Neural cell (in vitro differentiated cells): ENCODE data around the gene BCO2. TPM values are rescaled to one million over a fixed set of nuclear protein-coding genes. Genes with fewer than 3 reads are reported as not detected.
A peak's percentile ranks its signal among the peaks of the same experiment; 100 is the strongest.

Experiments
- H2AFZ ChIP-seq: fragments of 200-600, 300-800 bp; sonication (generic), shearing (Covaris generic); 2 replicates; pipeline ENCODE4 v1.6.0; 2014; ENCODE audit warnings: low read depth, mild to moderate bottlenecking, antibody characterized with exemption, low read length, moderate library complexity
- H3F3A ChIP-seq: fragments of 200-600 bp; shearing (Covaris generic); 2 replicates; pipeline ENCODE4 v1.6.1; 2016; ENCODE audit warnings: mild to moderate bottlenecking, moderate library complexity, mixed read lengths, antibody characterized with exemption, low read length; ENCODE audit not compliant: insufficient read depth, poor library complexity, severe bottlenecking
- H3K27ac ChIP-seq: fragments of 200-600, 300-800 bp; sonication (generic), shearing (Covaris generic); 2 replicates; pipeline ENCODE4 v1.5.1; 2014; ENCODE audit warnings: mild to moderate bottlenecking, low read length, moderate library complexity
- H3K27me3 ChIP-seq: fragments of 300-800, 200-600 bp; sonication (generic), shearing (Covaris generic); 2 replicates; pipeline ENCODE4 v1.6.0; 2014; ENCODE audit warnings: mild to moderate bottlenecking, low read depth, low read length, moderate library complexity; ENCODE audit not compliant: insufficient read depth
- H3K36me3 ChIP-seq: fragments of 300-800, 200-600 bp; sonication (generic), shearing (Covaris generic); 2 replicates; pipeline ENCODE4 v1.5.1; 2014; ENCODE audit warnings: mild to moderate bottlenecking, antibody characterized with exemption, low read length, moderate library complexity; ENCODE audit not compliant: insufficient read depth
- H3K4me2 ChIP-seq: fragments of 300-800, 200-600 bp; sonication (generic), shearing (Covaris generic); 2 replicates; pipeline ENCODE4 v1.6.0; 2014; ENCODE audit warnings: mild to moderate bottlenecking, low read length
- H3K4me3 ChIP-seq: fragments of 300-800, 200-600 bp; sonication (generic), shearing (Covaris generic); 2 replicates; pipeline ENCODE4 v1.5.1; 2014; ENCODE audit warnings: mild to moderate bottlenecking, low read length, moderate library complexity
- H3K79me2 ChIP-seq: fragments of 200-600 bp; shearing (Covaris generic); replicated peaks from 2 replicates; pipeline ENCODE4 v1.6.0; 2014; ENCODE audit warnings: mild to moderate bottlenecking, low read length, moderate library complexity; ENCODE audit not compliant: insufficient read depth
- H3K9ac ChIP-seq: fragments of 300-800, 200-600 bp; sonication (generic), shearing (Covaris generic); 2 replicates; pipeline ENCODE4 v1.6.1; 2016; ENCODE audit warnings: mild to moderate bottlenecking, low read length, mixed read lengths
- H3K9me2 ChIP-seq: fragments of 200-600 bp; shearing (Covaris generic); 2 replicates; pipeline ENCODE4 v1.6.1; 2016; ENCODE audit warnings: mild to moderate bottlenecking, low read length, mixed read lengths; ENCODE audit not compliant: insufficient read depth
- H3K9me3 ChIP-seq: fragments of 200-600, 300-800 bp; sonication (generic), shearing (Covaris generic); 2 replicates; pipeline ENCODE4 v1.6.1; 2016; ENCODE audit warnings: mild to moderate bottlenecking, mixed run types, low read length, moderate library complexity, mixed read lengths
- H4K20me1 ChIP-seq: fragments of 200-600 bp; shearing (Covaris generic); 2 replicates; pipeline ENCODE4 v1.6.1; 2016; ENCODE audit warnings: mild to moderate bottlenecking, mixed run types; ENCODE audit not compliant: insufficient read depth
- EP300 ChIP-seq: fragments of 450-650 bp; conservative IDR thresholded peaks from 2 replicates; pipeline ENCODE4 v1.6.1; 2014; ENCODE audit warnings: antibody characterized with exemption, mild to moderate bottlenecking, moderate library complexity; ENCODE audit not compliant: poor library complexity, severe bottlenecking
- EZH2 ChIP-seq: fragments of 200-600, 300-800 bp; shearing (Covaris generic), sonication (generic); IDR thresholded peaks from 2 replicates; pipeline ENCODE4 v1.6.1; 2014; ENCODE audit warnings: antibody characterized with exemption, low read length, borderline replicate concordance, mild to moderate bottlenecking; ENCODE audit not compliant: insufficient read depth, poor library complexity, severe bottlenecking
- MXI1 ChIP-seq: fragments of 450-650 bp; conservative IDR thresholded peaks from 2 replicates; pipeline ENCODE4 v1.6.1; 2014; ENCODE audit warnings: antibody characterized with exemption, mild to moderate bottlenecking; ENCODE audit not compliant: poor library complexity, severe bottlenecking
- POLR2AphosphoS5 ChIP-seq: IDR thresholded peaks from 2 replicates; pipeline ENCODE4 v1.6.1; 2012
- RAD21 ChIP-seq: fragments of 450-650 bp; conservative IDR thresholded peaks from 2 replicates; pipeline ENCODE4 v1.6.1; 2014; ENCODE audit warnings: antibody characterized with exemption, mild to moderate bottlenecking, moderate library complexity
- SMC3 ChIP-seq: fragments of 450-650 bp; conservative IDR thresholded peaks from 2 replicates; pipeline ENCODE4 v1.6.1; 2014; ENCODE audit warnings: antibody characterized with exemption, mild to moderate bottlenecking, moderate library complexity; ENCODE audit not compliant: poor library complexity
- TAF1 ChIP-seq: IDR thresholded peaks from 2 replicates; pipeline ENCODE4 v1.6.1; 2012; ENCODE audit warnings: low read depth
- polyA plus RNA-seq: library from polyadenylated mRNA; depleted of rRNA; stranded (reverse); fragments of >200 nt; gene quantifications from 2 replicates; pipeline ENCODE4 v1.2.3, GENCODE V29; 2014
- TF ChIP-seq, protein P1 (sequence below): fragments of 450-650 bp; IDR thresholded peaks from 2 replicates; pipeline ENCODE4 v1.5.1; 2014; ENCODE audit warnings: antibody characterized with exemption, mild to moderate bottlenecking, moderate library complexity; ENCODE audit not compliant: poor library complexity, severe bottlenecking
- TF ChIP-seq, protein P2 (sequence below): IDR thresholded peaks from 2 replicates; pipeline ENCODE4 v1.6.1; 2012; ENCODE audit warnings: borderline replicate concordance

Gene BCO2
- polyA plus RNA-seq, 1 donor from 2014 or later: 7.4 TPM

DNA sequence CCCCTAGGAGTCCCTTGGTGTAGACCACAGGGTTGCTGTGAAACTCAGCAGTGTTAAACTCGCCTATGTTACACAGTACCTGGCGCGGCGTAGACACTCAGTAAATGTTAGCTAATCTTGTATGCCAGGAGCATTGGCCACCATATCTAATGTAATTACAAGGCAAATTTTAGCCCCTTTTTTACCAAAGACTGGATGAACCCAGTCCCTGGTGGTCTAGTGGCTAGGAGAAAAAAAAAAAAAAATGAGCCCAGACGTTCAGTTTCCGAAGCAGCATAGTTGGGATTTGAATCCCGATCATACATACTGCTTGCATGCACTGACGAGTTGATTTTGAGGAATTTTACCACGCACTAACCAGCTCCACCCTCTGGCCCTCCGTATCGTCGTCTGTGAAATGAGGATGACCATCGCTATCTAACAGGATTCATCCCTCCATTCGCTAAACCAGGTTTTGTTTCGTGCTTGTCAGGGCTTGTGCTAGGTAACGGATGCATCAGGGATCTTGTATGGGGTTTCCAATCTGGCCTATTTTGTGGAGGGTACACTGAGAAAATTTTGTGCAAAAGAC lies 51.6 kb downstream of the BCO2 start:
- H3K27me3 ChIP-seq: no peaks in the 10 kb centered on the region
- peak overlapping the region; percentile 88 for H3K4me3 ChIP-seq
- H3K36me3 ChIP-seq: no peaks in the 10 kb centered on the region
- H3F3A ChIP-seq: no peaks in the 10 kb centered on the region
- peaks cover 27% of the 10 kb centered on the region for H3K79me2 ChIP-seq
- H3K9me2 ChIP-seq: no peaks in the 10 kb centered on the region
- peak overlapping the region; percentile 89 for H3K9ac ChIP-seq
- H4K20me1 ChIP-seq: no peaks in the 10 kb centered on the region
- peak overlapping the region; percentile 74 for H3K4me2 ChIP-seq
- peak overlapping the region; percentile 91 for H3K27ac ChIP-seq
- H2AFZ ChIP-seq: peak overlapping the region; percentile 89
- TF ChIP-seq EZH2 (no peak), RAD21 (peak; percentile 3)
- TF ChIP-seq, protein P1, sequence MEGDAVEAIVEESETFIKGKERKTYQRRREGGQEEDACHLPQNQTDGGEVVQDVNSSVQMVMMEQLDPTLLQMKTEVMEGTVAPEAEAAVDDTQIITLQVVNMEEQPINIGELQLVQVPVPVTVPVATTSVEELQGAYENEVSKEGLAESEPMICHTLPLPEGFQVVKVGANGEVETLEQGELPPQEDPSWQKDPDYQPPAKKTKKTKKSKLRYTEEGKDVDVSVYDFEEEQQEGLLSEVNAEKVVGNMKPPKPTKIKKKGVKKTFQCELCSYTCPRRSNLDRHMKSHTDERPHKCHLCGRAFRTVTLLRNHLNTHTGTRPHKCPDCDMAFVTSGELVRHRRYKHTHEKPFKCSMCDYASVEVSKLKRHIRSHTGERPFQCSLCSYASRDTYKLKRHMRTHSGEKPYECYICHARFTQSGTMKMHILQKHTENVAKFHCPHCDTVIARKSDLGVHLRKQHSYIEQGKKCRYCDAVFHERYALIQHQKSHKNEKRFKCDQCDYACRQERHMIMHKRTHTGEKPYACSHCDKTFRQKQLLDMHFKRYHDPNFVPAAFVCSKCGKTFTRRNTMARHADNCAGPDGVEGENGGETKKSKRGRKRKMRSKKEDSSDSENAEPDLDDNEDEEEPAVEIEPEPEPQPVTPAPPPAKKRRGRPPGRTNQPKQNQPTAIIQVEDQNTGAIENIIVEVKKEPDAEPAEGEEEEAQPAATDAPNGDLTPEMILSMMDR: peak; percentile 16
- no peaks in the 10 kb centered on the region for H3K9me3 ChIP-seq

DNA sequence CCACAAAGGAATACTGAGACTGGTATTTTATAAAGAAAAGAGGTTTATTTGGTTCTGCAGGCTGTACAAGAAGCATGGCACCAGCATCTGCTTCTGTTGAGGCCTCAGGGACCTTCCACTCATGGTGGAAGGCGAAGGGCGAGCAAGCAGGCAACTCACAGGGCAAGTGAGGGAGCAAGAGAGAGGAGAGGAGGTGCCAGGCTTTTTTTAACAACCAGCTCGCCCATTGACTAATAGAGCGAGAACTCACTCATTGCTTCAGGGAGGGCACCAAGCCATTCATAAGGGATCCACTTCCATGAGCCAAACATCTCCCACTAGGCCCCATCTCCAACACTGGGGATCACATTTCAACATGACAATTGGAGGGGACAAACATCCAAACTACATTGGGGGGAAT lies 52.2 kb downstream of the BCO2 start:
- Histone ChIP-seq H3F3A (no peaks in the 10 kb centered on the region), H3K9me2 (no peaks in the 10 kb centered on the region), H3K9me3 (no peaks in the 10 kb centered on the region), H2AFZ (no peak overlapping the region), H3K27me3 (no peaks in the 10 kb centered on the region), H3K4me2 (peak overlapping the region; percentile 74), H3K79me2 (peaks cover 27% of the 10 kb centered on the region), H3K9ac (peak overlapping the region; percentile 89), H3K4me3 (peak overlapping the region; percentile 88), H3K36me3 (no peaks in the 10 kb centered on the region), H3K27ac (peak overlapping the region; percentile 91), H4K20me1 (no peaks in the 10 kb centered on the region)
- no peak for TF ChIP-seq SMC3
- no peak for TF ChIP-seq MXI1
- TF ChIP-seq RAD21: no peak
- TF ChIP-seq, protein P1: no peak
- TF ChIP-seq EZH2: no peak
- TF ChIP-seq POLR2AphosphoS5: no peak
- no peak for TF ChIP-seq EP300
- TF ChIP-seq, protein P2, sequence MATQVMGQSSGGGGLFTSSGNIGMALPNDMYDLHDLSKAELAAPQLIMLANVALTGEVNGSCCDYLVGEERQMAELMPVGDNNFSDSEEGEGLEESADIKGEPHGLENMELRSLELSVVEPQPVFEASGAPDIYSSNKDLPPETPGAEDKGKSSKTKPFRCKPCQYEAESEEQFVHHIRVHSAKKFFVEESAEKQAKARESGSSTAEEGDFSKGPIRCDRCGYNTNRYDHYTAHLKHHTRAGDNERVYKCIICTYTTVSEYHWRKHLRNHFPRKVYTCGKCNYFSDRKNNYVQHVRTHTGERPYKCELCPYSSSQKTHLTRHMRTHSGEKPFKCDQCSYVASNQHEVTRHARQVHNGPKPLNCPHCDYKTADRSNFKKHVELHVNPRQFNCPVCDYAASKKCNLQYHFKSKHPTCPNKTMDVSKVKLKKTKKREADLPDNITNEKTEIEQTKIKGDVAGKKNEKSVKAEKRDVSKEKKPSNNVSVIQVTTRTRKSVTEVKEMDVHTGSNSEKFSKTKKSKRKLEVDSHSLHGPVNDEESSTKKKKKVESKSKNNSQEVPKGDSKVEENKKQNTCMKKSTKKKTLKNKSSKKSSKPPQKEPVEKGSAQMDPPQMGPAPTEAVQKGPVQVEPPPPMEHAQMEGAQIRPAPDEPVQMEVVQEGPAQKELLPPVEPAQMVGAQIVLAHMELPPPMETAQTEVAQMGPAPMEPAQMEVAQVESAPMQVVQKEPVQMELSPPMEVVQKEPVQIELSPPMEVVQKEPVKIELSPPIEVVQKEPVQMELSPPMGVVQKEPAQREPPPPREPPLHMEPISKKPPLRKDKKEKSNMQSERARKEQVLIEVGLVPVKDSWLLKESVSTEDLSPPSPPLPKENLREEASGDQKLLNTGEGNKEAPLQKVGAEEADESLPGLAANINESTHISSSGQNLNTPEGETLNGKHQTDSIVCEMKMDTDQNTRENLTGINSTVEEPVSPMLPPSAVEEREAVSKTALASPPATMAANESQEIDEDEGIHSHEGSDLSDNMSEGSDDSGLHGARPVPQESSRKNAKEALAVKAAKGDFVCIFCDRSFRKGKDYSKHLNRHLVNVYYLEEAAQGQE: no peak
- TF ChIP-seq TAF1: no peak
